Endothelial cell of hepatic sinusoid (primary cell): ENCODE measurements around the gene NADK2.
"Not testable (repeated sequence)": the region's sequence is repeated elsewhere in the genome, so short reads cannot be mapped to it uniquely, and the experiment has no call there.

Source experiments
- in situ Hi-C: cut with HindIII; loops from 2 replicates; pipeline ENCODE4 v1.10.0; 2017; ENCODE audit warnings: low sequenced_read_pairs

NADK2 gene, protein sequence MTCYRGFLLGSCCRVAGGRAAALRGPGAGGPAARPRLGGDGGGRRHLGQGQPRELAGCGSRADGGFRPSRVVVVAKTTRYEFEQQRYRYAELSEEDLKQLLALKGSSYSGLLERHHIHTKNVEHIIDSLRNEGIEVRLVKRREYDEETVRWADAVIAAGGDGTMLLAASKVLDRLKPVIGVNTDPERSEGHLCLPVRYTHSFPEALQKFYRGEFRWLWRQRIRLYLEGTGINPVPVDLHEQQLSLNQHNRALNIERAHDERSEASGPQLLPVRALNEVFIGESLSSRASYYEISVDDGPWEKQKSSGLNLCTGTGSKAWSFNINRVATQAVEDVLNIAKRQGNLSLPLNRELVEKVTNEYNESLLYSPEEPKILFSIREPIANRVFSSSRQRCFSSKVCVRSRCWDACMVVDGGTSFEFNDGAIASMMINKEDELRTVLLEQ

DNA sequence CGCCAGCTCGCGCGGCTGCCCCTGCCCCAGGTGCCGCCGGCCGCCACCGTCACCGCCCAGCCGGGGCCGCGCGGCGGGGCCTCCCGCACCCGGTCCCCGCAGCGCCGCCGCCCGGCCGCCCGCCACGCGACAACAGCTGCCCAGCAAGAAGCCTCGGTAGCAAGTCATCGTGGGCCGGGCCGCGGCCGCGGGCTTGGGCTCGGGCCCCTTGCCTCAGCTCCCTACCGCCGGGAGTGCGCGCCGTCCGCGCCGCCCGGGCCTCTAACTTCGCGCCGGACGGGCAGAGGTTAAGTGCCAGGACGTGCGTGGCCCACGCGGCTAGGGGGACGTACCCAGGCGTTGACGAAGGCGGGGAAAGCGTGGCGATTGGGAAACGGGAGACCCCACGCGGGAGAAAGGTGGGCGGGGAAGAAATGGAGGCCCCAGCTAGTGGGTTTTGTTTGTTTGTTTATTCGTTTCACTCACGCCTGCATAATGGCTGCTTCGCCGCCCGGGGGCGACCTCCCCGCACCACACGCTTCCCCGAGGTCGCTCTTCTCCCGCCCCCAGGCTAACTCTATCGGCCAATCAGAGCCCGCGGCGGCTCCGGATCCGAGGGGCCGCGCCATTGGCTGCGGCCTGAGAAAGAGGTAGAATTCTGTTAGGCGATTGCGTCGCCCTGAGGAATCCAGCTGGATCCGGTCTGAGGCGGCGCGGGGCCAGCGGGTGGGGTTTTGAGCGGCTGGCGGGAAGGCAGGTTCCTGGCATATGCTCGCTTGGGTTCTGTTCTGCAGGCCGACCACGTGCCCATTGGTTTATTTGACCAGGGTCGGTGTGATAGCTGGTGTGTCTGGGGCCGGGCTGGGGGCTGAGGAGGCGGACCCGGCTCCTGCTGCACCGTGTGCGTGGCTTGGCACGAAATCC, at the start of gene NADK2:
Gene NADK2 (minus strand): TSS at position 295 of the 903 bp plus-strand sequence. CDS start 127 bp downstream, at position 168.
- in situ Hi-C loops, result no loop called here

DNA sequence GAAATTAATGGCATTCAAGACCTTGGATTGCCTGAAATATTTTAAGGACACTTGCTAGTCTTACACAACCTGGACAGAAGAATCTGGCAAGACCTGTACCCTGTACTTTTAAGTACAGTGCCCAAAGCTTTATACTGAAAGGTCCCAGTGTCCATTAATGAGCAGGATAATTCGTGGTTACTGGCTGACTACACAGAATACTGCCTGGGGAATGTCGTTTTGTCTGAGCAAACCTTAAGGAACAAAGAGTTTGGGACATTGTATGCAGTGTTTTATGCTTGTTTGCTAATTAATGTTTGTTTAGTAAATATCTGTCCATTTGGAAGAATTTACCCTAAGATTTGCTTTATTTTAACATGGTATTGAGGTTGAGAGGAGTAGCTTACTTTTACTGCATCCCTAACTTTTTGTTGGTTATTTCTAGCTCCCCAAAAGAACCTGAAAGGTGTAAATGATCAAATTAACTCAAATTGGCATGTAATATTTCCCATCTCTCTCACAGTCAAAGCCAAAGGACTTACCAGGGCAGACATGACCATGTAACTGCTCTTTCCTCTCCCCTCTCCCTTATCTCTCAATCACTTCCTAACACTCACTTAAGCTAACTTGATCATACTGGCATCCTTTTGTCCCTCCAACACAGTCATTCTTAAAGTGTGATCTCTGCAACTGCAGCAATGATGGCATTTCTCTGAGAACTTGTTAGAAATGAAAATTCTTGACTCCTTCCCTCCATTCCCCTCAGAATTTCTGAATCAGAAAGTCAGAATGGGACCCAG, 44.3 kb upstream of the NADK2 start:
- in situ Hi-C loops, result loop anchor here (5.0 kb wide), 1 partner anchor 101 kb away; no protein-coding TSS in a partner anchor

DNA sequence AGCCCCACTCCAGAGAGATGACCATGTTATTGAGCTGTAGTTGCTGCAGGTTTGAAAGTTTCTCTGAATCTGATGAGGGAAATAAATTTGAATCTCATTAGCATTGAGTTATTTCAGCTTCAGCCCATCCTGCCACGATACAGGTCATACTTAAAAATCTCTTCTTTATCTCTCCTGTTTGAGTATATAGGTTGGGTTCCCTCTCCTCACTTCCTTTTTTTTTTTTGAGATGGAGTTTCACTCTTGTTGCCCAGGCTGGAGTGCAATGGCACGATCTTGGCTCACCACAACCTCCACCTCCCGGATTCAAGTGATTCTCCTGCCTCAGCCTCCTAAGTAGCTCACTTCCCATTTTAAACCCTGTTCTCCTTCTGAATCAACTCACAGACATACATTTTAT, 42.0 kb upstream of the NADK2 start:
- in situ Hi-C loops, result not testable (repeated sequence)

DNA sequence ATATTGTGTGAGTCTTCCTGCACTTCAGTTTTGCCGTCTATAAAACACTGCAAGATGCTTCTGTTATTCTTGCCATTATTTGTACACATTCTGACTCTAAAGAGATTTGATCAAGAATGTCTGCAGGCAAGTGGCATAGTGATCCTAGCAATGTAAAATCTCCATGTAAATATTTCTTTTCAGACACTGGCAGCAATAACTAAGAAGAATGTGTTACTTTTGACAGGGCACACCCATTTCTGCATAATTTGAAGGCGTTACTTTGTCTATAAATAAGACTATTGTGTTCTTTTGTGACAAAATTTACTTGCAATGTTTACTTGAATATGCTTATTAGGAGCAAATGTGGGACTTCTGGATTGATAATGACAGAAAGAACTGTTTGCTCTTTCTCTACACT, 39.9 kb upstream of the NADK2 start:
- in situ Hi-C loops, result no loop called here

DNA sequence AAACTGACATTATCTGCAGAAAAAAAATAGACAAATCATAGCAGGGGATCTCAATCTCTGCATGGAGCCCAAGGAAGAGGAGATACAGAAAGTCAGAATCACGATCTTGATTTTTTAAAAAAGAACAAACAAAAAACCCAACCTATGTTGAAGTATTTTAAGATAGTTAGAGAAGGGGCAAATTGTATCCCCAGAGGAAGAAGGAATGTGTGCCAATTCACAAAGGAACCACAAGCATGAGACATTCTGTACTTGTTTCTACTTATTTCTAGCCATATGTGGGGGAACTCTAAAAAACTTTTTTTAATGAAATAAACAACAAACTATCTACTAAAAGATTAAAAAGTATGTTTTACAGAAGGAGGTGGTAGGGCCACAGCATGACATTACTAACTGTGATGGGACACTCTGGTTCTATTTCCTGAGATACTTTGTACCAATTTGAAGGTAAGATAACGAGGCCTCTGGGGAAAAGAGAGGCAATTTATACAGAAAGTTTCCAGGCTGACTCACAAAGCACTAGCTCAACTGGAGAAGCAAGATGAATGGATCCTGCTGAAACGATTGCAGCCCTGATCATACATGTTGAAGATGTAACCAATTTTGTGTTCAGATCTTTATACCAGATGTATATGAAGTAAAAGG, 37.5 kb upstream of the NADK2 start:
- in situ Hi-C loops, result no loop called here

DNA sequence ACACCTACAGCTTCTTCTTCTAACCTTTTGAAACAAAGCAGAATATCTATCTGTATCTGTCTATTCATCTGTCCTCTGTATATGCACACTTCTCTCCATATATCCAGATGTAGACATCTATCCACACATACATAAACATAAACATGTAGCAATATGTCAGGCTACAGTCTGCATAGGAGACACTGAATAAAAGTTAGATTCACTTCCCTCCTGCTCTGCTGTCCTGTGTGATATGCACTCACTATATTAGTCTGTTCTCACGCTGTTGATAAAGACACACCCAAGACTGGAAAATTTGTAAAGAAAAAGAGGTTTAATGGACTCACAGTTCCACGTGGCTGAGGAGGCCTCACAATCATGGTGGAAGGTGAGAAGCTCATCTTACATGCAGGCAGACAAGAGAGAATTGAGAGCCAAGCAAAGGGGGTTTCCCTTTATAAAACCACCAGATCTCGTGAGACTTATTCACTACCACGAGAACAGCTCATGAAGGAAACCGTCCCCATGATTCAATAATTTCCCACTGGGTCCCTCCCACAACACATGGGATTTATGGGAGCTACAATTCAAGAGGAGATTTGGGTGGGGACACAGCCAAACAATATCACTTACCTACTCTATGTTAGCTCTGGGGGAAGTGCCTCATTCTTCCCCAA, 35.9 kb upstream of the NADK2 start:
- in situ Hi-C loops, result no loop called here

DNA sequence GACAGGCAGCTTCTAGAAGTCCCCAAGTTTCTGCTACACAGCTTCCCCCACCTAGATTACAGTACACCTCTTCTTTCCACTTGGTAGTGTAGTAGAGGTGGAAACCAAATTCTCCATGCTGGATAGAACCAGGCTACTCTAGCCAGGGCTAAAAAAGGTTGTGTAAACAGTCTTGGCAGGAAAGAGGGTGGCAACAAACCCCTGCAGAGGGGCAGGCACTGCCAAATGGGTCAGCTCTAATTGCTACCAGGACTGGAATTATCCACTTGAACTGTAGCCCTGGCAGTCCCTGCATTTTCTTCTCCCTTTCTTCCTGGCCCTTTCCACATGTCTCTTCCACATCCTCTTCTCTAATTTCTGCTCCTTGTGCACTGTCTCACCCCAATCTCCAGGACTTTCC, 35.1 kb upstream of the NADK2 start:
- in situ Hi-C loops, result no loop called here

DNA sequence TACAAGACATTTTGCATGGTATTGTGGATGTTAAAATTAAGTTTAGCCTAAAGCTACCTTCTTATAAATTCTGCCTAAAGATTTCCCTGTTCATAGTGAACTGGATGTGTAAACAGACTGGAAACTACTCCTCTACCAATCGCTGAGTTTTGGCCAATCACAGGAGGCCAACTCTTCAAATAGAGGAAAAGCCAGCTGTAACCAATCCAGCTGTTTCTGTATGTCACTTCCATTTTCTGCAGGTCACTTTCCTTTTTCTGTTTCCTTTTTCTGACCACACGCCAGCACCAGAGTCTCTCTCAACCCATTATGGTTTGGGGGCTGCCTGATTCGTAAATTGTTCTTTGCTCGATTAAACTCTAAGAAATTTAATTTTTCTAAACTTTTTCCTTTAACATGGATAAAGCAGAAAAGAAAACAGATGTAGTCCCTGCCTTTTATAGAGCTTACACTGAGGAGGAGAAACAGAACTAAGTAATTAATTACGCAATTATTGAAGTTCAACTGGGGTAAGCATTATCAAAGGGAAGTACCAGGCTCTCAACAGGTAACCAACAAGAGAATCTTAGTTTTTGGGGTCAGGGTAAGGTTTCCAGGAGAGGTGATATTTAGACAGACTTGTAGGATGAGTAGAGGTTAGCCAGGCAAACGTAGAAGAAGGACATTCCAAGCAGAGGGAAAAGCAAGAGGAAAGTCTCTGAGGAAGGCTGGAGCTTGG, 32.2 kb upstream of the NADK2 start:
- in situ Hi-C loops, result no loop called here

DNA sequence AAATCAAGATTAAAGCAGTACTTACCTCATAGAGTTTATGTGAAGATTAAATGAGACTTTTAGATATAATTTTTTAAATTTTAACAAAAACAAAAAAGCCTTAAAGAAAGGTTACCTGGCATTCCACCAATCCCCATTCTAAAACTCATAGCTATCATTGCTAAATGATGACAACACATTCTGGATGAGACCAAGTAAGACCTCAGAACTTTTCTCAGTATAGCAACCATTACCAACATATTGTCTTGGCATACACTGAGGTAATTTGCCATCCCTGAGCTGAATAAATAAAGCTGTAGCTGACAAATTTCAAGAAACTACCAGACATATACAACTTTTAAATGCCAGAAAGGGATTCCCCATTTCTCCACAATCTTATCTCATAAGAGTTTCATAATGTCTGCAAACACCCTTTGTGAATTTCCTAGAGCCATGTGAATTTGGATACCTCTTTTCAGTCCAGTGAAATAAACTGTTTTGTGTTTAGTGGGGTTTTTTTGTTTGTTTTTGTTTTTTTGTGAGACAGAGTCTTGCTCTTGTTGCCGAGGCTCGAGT, 30.5 kb upstream of the NADK2 start:
- in situ Hi-C loops, result no loop called here

DNA sequence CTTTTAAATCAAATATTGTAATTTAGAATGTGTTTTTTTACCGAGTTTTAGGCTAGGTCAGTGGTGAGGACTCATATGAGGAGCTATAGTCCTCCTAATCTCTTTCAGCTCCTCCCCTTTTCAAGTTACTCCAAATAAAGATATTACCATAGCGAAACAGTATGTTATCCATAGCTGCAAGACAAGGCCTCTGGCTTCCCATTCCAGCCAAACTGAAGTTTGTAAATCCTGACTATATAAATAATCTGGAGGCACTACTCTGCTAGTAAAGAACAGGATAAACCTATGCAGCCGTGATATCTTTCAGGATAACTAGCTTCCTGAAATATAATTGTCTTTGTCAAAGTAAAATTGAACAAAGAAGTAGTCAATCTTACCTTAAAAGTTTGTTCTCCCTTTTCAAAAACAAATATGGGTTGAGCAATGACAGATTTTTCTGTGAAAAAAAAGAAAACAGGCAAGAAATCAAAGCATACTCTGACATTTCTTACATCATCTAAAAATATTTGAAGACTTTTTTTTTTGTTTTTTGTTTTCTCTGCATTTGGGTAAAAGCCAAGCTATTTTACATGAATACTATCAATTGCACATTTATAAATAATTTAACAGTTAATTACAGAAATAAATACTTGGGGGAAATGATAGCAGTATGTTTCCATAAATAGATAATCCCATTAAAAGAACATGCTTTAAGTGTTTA, 29.3 kb upstream of the NADK2 start:
- in situ Hi-C loops, result no loop called here

DNA sequence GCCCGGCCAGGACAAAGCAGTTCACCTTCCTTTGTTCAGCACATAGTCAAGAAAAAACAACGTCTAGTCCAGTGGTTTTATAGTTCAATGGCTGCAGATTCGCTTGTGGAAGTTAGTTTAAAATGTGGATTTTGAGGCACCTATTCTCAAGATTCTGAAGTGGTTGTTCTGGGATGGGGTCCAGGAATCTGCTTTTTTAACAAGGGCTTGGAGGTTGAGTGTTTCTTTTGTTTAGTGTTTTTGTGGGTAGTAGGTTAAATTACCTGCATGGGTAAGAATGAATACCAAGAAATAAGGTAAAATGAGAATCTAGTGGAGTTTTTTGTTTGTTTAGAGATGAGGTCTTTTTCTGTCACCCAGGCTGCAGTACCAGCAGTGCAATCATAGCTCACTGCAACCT, 28.4 kb upstream of the NADK2 start:
- in situ Hi-C loops, result no loop called here

DNA sequence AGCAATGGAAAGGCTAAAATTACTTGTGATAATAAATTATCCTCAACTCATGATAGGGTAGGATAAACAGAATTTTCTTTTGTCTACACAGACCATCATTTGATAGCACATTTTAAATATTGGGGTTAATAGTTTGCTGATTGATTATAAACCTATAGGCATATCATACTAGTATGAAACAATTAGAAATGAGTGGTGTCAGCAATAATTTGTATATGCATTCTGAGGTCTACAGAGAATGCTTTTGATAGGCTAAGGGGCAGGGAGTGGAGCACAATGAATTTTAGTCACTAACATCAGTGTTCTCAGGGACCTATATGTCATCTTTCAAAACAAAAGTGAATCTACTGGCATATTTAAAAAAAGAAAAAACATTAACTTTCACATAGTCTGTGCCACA, 27.8 kb upstream of the NADK2 start:
- in situ Hi-C loops, result no loop called here

DNA sequence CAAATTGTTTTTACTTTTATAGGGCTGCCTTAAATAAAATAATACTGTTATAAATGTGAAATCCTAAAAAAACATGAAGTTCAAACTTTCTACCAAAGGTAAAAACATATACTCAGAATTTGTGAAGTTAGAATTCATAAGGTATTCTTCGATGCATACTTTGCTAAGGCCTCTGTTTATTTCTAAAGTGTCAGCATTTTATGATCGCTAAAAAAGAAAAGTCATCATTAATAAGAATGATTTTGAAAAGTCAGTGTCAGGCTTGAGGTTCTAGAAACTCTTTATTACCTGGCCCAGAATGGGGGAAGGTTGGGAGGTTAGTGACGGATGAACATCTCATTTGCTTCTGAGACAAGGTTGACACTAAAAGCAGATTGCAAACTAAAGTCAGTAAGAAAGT, 26.2 kb upstream of the NADK2 start:
- in situ Hi-C loops, result no loop called here

DNA sequence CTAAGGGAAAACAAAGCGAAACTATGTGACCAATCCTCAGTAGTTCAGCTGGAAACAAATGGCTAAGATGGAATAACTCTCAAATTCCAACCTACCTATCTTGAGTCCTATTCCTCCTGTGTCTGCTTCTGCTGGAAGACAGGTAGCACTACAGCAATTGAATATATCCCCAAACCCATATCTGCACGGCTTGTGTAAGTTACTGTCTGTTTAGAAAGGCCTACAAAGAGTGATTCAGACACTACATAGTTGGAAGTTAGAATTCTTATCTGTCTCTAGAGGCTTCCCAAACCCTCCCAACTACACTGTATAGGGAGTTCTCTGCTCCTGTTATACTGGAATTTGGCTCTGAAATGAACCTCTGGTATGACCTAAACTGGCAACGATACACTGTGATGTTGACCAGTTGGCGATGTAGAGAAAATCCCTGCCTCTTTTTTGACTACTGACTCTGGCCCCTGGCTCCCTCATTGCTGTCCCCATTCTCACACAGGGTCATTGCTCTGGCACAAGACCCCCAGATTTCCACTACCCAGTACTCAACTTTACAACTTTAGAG, 22.6 kb upstream of the NADK2 start:
- in situ Hi-C loops, result no loop called here

DNA sequence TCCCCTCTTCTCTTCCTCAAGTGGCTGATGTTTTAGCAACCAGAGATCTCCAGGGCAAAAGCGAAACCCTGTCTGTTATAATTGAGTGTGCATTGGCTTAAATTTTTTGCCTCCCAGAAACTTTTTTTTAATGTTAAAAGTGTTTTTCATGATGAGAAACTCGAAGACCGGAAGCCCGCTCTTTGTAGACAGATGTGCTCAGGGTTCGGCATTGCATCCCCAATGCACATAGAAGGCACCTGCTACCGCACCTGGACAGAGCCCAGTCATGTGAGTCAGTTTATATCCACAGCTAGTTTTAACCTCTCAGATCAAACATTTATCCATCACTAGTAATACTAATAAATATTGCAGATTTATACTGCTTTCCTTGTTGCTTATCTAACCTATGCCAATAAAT, 19.5 kb upstream of the NADK2 start:
- in situ Hi-C loops, result no loop called here

DNA sequence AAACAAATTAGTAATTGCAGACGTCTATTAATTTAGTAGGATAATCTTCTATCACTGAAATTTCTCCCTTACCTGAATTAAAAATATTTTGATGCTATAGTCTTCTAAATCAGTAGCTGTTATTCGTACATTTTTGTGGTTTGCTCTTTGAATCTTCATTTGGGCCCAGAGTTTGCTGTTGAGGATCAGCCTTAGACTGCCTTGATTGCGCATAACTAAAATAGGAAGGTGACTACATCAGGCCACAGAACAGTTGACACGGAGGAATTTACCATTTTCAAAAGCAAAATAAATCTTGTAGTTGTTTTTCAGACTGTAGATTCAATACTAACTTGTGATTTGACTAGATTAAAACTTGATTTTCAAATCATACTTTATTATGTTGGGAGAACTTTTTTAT, 11.8 kb upstream of the NADK2 start:
- in situ Hi-C loops, result no loop called here

DNA sequence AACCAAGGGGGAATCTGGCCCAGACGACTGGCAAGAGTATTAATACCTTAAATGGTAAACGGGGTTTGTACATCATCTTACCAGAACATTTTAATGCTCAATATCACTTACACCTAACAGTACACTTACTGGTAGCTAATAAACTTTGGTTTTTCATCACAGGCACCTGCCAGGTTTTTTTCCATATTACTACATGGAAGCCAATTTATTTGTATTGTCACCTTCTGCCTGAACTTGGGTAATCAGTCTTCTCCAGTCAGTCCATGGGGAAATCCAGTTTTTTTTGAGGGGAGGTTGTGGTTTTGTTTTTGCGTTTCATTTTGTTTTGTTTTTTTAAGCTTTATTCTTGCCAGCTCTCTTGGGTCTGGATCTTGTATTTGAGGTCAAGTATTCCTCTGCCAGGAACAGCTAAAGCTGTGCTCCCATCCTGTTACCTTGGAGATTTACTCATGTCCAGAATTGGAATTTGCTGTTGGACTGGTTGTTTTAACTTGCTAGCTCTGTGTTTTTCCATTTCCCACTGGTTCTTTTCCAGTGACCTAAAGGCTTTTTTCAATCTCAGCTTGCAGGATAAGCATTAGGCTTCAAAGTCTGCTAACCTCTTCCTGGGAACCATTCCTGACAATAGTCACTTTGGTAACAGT, 11.1 kb upstream of the NADK2 start:
- in situ Hi-C loops, result no loop called here

DNA sequence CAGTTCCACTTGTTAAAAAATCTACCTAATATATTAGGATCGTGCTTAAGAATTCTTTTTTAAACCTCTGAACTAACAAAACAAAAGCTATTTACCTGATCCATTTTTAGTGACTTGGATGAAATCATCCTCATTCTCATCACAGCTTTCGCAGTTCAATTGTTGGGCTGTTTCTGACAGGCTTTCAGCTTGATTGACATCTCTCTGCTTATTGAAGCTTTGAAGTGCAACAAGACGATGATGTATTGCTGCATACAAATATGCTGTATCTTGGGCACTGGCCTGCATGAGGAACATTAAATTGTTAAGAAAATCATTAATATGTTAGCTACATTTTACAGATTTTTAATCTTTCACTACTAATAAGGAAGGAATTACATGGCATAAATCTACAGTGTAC, 9.5 kb upstream of the NADK2 start:
- in situ Hi-C loops, result no loop called here
